LNCAP (cell line): ENCODE data around the gene ZSCAN22.

ENCODE experiments used
- CTCF ChIP-seq: fragments of 450-650 bp; IDR thresholded peaks from 2 replicates; pipeline ENCODE4 v1.5.1; 2017; ENCODE audit warnings: mild to moderate bottlenecking

The ZSCAN22 gene

GRCh38 chr19:58325311-58326022, 1.3 kb upstream of the ZSCAN22 start:
- no peak for TF ChIP-seq CTCF

- no peak for TF ChIP-seq CTCF
These were observed 287 bp upstream of the ZSCAN22 start for GRCh38 chr19:58326501-58326913.

GRCh38 chr19:58328999-58329398, 2.2 kb downstream of the ZSCAN22 start:
- no peak; the same call in 1 of the 2 replicates for TF ChIP-seq CTCF

- no peak for TF ChIP-seq CTCF
These were observed 3.7 kb downstream of the ZSCAN22 start for GRCh38 chr19:58330458-58330857.

GRCh38 chr19:58332697-58333096, 5.9 kb downstream of the ZSCAN22 start:
- no peak for TF ChIP-seq CTCF

- no peak for TF ChIP-seq CTCF
These were observed 8.0 kb downstream of the ZSCAN22 start for GRCh38 chr19:58334691-58335249.

GRCh38 chr19:58335630-58336029, 8.8 kb downstream of the ZSCAN22 start:
- TF ChIP-seq CTCF = no peak
